ENCODE measurements around the gene ACOT11. TPM values are rescaled to one million over a fixed set of nuclear protein-coding genes. Genes with fewer than 3 reads are reported as not detected.

The ACOT11 gene
- polyA plus RNA-seq, 1 donor: 5.1 TPM

GRCh38 chr1:54537611-54538010 lies 10.4 kb upstream of the ACOT11 start:
- DNase-seq (ENCODE audit: low read depth): no peak

- no peak for DNase-seq (ENCODE audit: low read depth)
These were observed 9.5 kb upstream of the ACOT11 start for GRCh38 chr1:54538538-54538937.

DNA sequence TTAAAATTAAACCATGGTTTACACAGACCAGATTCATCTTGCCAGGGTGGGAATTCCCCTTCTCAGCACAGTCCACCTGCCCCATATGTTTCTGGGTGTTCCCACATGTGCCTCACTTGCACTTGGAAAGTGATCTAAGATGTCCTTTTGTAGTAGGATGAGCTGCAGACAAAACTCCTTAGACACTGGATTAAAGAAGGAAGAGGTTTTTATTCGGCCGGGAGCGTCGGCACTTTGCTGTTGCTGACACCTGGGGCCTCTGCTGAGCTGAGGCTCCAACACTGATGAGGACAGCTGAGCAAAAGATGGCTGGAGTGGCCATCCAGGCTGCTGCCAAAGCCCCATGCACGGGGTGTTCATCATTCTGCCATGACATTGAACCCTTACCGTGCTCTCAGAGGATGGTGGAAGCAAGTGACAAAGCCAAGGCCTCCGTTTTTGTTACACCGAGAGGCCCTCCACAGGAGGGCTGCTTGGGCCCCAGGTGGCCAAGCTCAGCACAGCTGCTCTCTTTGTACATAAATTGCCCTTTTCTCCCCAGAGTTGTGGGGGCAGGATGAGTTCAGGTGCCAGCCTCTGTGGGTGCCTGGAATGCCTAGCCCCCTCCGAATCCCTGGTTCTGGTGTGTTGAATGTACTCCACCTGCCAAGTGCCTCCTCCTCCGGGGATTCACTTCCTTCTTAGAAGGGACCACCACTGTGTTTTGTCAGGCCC lies 7.3 kb upstream of the ACOT11 start:
- DNase-seq (ENCODE audit: low read depth): no peak

- no peak for DNase-seq (ENCODE audit: low read depth)
These were observed 5.7 kb upstream of the ACOT11 start for GRCh38 chr1:54542120-54542961.

- no peak for DNase-seq (ENCODE audit: low read depth)
These were observed 5.0 kb upstream of the ACOT11 start for GRCh38 chr1:54542962-54543539.

DNA sequence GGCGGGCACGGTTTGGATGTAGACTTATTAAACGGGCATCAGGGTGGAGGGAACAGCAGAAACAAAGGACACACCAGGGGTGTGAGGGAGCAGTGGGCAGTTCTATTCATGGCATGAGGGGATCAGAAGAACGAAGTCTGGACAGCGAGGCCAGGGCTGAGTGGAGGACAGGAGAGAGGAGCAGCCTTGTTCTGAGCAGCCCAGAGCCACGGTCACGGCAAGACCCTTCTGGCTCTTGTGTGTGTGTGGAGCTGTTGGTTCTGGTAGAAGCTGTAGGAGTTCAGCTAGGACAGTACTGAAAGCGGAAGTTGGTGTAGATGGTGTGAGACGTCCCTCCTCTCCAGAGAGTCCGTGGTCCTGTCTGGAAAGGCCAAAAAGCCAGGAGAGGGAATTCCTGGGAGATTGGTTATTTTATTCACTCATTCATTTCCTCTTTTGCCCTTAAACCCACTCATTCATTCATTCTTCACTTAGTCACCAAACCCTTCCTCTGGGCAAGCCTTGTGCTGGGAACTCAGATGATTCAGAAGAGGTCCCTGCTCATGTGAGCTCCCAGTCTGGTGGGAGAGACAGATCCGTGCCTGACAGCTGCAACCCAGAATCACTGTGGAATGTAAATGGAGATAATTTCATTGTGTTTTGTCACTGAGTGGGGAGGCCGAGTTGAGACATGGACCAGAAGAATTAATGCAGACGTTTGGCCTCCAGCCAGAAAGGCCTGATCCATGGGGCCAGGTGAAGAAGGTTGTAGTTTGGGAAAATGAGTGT lies 4.1 kb upstream of the ACOT11 start:
- no peak for DNase-seq (ENCODE audit: low read depth)

GRCh38 chr1:54545916-54546635 lies 2.0 kb upstream of the ACOT11 start:
- no peak for DNase-seq (ENCODE audit: low read depth)

- DNase-seq (ENCODE audit: low read depth): no peak
These were observed 1.2 kb upstream of the ACOT11 start for GRCh38 chr1:54546651-54547401.

DNA sequence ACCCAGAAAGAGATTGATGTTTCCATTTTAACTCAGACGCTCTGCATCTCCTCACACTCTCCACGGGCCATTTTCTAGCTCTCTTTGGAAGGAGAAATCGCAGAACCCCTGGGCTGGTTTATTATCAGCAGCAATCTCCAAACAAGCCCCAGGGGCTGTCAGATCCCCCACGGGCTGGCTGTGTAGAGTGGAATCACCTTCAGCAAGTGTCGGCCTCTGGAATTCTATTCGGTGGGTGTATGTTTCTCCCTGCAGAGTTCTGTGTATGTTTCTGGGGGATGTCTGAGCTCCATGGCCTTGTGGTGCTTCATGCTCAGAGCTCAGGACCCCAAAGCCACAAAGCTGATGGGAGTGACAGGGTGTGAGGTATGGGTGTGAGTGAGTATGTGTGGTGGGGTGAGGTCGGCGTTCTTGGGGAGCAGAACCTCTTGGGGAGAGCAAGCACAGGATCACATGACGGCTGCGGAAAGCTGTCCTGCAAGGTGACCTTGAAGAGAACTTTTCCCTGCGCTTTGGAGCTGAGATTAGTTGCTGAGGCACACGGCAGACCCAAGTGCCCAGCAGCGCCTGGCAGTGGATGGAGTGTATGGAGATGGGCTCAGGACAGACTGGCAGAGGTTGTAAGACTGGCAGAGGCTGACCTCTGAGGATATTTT lies 489 bp downstream of the ACOT11 start:
- DNase-seq (ENCODE audit: low read depth): no peak

GRCh38 chr1:54549181-54549924 lies 1.3 kb downstream of the ACOT11 start:
- DNase-seq (ENCODE audit: low read depth): no peak

DNA sequence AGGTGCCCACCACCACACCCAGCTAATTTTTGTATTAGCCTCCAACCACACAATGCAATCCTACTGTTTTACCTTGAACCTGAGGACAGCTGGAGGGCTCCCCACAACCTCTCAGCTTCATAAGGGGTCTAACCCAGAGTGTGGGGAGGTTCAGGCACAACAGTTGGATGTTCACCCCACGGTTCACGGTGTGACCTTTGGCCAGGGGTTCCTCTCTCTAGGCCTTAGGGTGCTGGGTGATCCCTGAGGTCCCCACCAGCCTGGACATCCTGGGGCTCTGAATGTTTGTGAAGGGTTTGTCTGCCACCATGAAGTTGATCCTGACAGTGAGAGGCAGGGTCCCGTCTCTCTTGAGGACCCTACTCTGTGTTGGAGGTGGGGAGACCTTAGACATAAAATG lies 3.9 kb downstream of the ACOT11 start:
- DNase-seq (ENCODE audit: low read depth): no peak

DNA sequence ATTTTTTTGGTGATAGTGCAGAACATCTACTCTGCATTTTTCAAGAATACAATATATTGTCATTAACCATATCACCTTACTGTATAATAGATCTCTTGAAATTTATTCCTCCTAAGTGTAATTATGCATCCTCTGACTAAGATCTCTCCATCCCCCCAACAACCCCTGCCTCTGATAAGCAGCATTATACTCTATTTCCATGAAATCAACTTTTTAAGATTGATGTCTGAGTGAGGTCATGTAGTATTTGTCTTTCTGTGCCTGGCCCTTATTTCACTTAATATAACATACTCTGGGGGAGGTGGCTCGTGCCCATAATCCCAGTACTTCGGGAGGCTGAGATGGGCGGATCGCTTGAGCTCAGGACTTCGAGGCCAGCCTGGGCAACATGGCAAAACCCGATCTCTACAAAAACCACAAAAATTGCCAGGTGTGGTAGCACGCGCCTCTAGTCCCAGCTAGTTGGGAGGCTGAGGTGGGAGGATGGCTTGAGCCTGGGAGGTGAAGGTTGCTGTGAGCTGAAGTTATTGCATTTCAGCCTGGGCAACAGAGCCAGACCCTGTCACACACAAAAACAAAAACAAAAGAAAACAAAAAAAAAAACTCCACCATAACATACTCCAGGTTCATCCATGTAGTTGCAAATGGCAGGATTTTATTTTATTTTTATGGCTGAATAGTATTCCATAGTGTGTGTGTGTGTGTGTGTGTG lies 5.7 kb downstream of the ACOT11 start:
- DNase-seq (ENCODE audit: low read depth): no peak

DNA sequence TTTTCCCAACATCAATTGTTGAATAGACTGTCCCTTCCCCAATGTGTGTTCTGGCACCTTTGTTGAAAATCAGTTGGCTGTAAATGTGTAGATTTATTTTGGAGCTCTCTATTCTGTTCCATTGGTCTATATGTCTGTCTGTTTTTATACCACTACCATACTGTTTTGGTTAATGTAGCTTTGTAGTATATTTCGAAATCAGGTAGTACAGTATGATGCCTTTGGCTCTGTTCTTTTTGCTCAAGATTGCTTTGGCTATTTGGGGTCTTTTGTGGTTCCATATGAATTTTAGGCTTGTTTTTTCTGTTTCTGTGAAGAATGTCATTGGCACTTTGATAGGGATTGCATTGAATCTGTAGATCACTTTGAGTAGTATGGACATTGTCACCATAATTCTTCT lies 8.1 kb downstream of the ACOT11 start:
- DNase-seq (ENCODE audit: low read depth): no peak

GRCh38 chr1:54557671-54558355 lies 9.8 kb downstream of the ACOT11 start:
- no peak for DNase-seq (ENCODE audit: low read depth)

GRCh38 chr1:54558434-54559030 lies 10.5 kb downstream of the ACOT11 start:
- no peak for DNase-seq (ENCODE audit: low read depth)

GRCh38 chr1:54559111-54559548 lies 11.1 kb downstream of the ACOT11 start:
- no peak for DNase-seq (ENCODE audit: low read depth)

- no peak for DNase-seq (ENCODE audit: low read depth)
These were observed 11.8 kb downstream of the ACOT11 start for GRCh38 chr1:54559771-54560231.
